Dedifferentiated amniotic fluid mesenchymal stem cell (primary cell): ENCODE measurements around the gene KLHL29.

Source experiments
- DNase-seq: peaks from one replicate; pipeline ENCODE4 v3.0.0-alpha.2; 2016; ENCODE audit errors: extremely low spot score

The KLHL29 gene

GRCh38 chr2:23681356-23682140 lies 296.6 kb downstream of the KLHL29 start:
- no peak for DNase-seq

- DNase-seq: no peak
Measured at GRCh38 chr2:23682481-23682880, 297.5 kb downstream of the KLHL29 start.

- no peak for DNase-seq
Measured at GRCh38 chr2:23683001-23683400, 298.0 kb downstream of the KLHL29 start.

GRCh38 chr2:23684395-23685176 lies 299.6 kb downstream of the KLHL29 start:
- no peak for DNase-seq

GRCh38 chr2:23685181-23685580 lies 300.2 kb downstream of the KLHL29 start:
- no peak for DNase-seq

DNA sequence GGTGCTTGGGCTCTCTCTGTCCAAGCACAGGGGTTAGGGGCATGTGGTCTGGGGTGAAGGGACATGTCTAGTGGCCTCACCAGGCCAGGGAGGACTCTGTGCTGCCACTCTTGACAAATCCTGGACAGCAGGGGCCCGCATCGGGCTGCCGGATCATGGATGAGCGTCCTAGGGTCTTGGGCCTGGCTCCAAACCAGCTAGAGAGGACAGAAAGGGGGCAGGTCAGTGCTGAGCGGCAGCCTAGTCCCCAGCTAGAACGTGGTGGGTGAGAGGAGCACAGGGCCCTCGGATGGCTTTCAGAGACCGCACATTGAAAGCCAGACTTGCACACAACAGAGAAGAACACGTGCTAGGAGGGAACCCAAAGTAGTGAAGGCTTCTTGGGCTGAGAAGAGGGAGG lies 300.7 kb downstream of the KLHL29 start:
- DNase-seq: no peak

DNA sequence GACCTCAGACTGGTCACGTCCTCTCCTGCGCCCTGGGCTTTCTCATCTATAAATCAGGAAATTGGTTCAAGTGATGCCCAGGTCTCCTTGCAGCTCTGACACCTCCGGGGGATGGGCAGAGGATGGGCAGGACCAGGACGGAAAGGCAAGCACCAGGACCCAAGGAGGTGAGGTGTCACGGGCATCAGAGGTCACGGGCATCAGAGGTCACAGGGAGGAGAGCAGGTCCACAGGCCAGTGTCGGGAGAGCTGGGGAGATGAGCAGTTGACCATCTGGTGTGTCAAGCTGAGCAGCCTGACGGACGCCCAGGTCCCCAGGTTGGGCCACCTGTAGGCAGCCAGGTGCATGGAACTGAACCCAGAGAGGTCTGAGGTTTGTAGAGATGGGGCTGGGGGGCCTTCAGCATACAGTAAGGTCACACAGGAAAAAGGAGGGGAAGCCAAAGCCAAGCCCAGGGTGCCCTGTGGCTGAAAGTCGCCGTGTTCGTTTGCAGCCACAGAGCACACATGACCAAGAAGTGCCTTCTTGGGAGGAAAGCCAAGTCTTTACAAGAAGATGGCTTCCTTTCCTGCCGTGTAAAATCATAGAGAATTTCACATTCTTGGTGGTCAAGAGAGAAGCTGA lies 301.5 kb downstream of the KLHL29 start:
- DNase-seq: no peak

DNA sequence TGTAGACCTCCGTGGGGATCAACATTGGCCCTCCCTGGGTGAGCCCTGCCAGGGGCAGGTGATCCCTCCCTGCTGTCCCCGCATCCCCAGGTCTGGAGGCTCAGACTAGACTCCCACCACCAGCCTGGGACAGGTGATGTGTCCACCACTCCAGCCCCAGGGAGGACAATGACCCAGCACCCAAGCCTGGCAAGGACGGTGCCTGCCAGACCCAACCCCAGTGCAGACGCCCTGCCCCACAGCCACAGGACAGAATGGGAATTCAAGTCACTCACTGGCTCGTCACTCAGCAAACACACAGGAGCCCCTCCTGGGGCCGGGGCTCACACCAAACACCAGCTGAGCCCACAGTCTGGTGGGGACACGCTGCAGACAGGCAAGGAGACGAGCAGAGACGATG lies 302.2 kb downstream of the KLHL29 start:
- no peak for DNase-seq

- no peak for DNase-seq
Measured at GRCh38 chr2:23687713-23688112, 302.7 kb downstream of the KLHL29 start.

GRCh38 chr2:23688486-23689130 lies 303.6 kb downstream of the KLHL29 start:
- DNase-seq: no peak

DNA sequence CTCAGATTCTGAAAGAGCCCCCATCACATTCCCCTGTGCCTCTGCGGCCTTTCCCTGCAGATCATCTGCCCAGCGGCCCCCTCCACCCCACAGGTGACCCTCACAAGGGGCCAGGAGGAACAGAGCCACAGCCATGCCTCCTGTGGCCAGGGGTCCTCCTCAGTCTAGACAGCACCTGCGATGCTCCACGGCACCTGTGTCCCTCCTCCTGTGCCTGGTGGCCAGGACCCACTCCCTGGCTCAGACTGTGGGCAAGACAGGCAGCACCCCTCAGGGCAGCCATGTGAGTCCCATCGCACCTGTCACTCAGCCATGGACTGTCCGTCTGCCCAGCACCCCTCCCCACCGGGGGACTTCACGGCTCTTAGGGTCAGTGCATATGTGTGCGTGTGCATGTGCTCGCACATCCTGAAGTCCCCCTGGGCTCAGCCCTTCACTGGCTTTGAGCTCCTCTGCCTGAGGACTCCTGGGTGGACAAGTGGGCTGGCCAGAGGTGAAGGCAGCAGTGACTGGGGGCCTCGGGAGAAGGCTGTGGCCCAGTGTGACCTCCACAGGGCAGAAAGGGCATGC lies 304.2 kb downstream of the KLHL29 start:
- DNase-seq: no peak

DNA sequence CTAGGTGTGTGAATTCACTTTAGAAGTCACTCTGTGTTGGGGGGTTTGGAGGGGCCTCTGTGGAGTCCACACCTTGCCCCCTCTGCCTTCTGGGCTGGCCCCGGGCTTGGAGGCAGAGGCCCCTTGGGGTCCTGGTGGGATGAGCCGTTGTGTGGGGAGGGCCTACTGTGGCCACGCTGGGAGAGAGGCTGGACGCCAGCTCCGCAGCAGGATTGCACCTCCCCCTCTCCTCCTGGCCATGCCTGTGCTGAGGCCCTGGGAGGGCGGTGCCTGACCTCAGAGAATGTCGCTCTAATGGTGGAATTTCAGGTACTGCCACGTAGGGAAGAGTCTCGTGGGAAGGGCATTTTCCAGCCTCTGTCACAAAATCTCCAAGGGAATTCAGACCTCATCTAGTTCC lies 304.9 kb downstream of the KLHL29 start:
- no peak for DNase-seq

DNA sequence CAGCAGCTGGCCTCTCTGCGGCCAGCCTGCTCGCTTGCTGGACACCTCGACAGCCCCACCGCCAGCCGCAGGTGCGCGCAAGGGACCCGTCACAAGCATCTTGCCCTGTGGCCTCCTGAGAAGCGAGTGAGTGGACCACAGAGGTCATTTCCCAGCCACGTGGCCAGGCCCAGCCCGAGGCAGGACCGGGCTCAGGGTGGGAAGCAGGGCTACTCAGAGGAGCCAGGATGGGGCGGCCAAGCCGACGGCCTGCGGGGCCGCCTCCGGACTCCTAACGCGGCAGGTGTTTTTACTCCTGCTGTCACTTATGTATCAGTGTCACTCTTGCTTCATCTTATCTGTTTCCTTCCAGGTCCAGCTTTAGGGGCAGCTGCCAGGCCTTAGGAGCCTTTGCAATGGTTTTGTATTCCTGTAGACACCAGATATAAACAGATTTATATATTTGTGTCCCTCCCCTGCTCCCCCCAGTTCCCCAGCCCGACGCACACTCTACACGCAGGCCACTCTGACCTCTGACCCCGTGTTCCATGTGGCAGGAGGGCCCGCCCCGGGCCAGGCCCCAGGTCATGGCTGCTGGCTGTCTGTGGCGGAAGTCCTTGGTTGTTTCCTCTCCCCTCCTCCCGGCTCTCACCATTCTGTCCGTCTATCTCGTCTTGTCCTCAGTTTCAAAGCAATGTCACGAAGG lies 305.6 kb downstream of the KLHL29 start:
- DNase-seq: no peak

- no peak for DNase-seq
Measured at GRCh38 chr2:23691106-23691470, 306.1 kb downstream of the KLHL29 start.

DNA sequence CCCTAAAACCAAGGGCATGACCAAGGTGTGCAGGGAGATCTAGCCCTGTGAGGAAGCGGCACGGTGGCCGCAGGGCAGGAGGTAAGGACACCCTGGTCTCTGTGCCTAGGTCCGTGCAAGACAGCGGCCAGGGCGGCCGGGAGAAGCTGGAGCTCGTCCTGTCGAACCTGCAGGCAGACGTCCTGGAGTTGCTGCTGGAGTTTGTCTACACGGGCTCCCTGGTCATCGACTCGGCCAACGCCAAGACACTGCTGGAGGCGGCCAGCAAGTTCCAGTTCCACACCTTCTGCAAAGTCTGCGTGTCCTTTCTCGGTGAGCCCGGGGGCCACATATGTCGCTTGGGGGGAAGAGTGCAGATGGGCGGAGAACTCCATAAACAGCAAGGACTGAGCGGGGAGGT lies 306.6 kb downstream of the KLHL29 start:
- DNase-seq: no peak

GRCh38 chr2:23692263-23692662 lies 307.3 kb downstream of the KLHL29 start:
- no peak for DNase-seq

DNA sequence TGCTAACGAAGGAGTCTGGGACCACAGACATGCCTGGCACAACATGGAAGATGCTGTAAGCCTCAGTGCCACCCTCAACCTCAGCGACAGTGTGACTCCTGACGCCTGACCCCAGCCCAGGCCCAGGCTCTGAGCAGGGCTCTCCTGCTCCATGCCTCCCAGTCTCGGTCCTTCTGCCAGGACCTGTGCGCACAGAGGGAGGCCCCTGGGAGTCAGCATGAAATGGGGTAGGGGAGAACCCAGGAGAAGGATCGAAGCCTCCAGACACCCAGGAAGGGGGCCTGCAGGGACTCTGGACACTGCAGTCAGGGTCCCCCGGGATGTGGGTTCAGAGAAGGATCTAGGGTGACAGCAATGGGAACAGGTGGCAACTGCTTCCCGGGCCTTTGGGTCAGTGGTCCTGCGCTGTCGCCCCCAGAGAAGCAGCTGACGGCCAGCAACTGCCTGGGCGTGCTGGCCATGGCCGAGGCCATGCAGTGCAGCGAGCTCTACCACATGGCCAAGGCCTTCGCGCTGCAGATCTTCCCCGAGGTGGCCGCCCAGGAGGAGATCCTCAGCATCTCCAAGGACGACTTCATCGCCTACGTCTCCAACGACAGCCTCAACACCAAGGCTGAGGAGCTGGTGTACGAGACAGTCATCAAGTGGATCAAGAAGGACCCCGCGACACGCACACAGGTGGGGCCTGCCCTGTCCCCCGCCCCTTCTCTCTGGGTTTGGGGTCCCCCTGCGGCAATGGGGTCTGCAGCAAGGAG lies 308.0 kb downstream of the KLHL29 start:
- no peak for DNase-seq

DNA sequence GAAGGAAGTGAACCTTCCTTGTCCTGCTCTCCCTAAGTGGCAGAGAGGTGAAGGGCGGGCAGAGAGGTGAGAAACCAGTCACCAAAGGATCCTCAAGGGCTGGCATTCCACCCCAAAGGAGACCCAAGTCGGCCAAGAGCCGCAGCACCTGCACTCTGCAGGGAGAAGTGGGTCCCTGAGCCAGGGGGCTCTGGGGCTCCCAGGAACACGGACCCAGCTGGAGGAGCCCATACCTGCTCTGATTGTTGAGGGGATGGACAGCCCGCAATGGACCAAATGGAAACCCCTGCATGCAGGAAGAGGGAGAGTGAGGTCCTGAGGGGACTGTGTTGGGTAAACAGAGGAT lies 308.6 kb downstream of the KLHL29 start:
- DNase-seq: no peak

DNA sequence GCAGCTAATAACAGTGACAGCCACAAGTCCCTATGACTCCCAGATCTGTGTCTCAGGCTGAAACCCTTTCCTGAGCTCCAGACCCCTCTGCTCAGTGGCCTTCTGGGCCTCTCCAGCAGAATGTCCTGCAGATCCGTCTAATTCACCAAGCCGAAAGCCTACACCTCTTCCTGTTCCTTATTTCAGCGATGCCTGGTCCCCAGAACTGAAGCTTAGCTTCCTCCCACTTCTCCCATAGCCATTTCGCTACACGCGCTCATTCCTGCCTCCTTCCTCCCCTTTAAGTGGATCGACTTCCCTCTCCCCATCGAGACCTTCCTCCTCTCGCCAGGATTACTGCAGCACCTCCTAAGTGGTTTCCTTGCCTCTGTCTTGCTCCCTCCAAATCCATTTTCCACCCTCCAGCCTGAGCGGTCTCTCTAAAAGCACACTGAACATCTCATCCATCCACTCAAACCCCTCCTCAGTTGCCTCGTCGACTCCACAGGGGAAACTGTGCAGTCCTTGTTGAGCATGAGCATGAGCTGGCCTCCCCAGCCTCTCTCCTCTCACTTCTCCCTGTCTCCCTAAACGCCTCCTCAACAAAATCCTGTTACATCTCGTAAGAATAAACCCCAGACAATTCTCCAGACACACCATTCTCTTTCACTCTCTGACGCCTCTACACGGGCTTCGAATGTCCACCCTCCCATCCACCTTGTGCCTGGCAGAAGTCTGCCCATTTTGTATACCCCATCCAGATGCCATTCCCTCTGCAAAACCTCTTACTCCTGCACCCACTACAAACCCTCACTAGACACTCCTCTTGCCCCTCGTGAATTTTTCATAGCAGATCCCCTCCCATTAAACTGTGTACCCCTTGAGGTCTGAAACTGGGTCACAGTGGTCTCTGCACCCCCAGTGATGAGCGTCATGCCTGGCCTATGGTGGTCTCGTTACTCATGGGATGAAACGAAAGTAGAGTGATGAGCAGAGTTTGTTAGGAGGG lies 309.4 kb downstream of the KLHL29 start:
- DNase-seq: no peak
